Gastroesophageal sphincter (tissue), 4 donors: ENCODE measurements around the gene EVA1A. TPM values are rescaled to one million over a fixed set of nuclear protein-coding genes. Genes with fewer than 3 reads are reported as not detected.

Source experiments
- ATAC-seq: fragments of 150-250 bp; one replicate; pipeline ENCODE4 v1.9.1; 2016; ENCODE audit warnings: mild to moderate bottlenecking, moderate library complexity
- H3K27ac ChIP-seq, 4 donors: fragments of 200-600 bp; sonication (generic) in 3 of 4; 1 replicate in 3 of 4; 2 replicates in 1 of 4; pipeline ENCODE4 v1.5.1; 2016 to 2019
- H3K27me3 ChIP-seq: fragments of 200-600 bp; sonication (generic); one replicate; pipeline ENCODE4 v1.5.1; 2019
- H3K36me3 ChIP-seq, 2 donors: fragments of 200-600 bp; sonication (generic); one replicate each; pipeline ENCODE4 v1.5.1; 2019; ENCODE audit warnings: control low read depth in 1 of 2
- H3K4me1 ChIP-seq, 3 donors: fragments of 200-600 bp; sonication (generic); 1 replicate in 2 of 3; 2 replicates in 1 of 3; pipeline ENCODE4 v1.5.1; 2016 to 2019; ENCODE audit warnings: control low read depth in 2 of 3
- H3K4me3 ChIP-seq, 2 donors: fragments of 200-600 bp; sonication (generic); one replicate each; pipeline ENCODE4 v1.5.1; 2019; ENCODE audit warnings: mild to moderate bottlenecking in 1 of 2, moderate library complexity in 1 of 2
- H3K9me3 ChIP-seq, 3 donors: fragments of 200-600 bp; sonication (generic); one replicate each; pipeline ENCODE4 v1.5.1; 2017 to 2019; ENCODE audit warnings: control low read depth in 2 of 3
- CTCF ChIP-seq, 4 experiments: fragments of 200-600 bp in 2 of 4; fragments of 450-650 bp in 2 of 4; sonication (generic) in 1 of 4; IDR thresholded peaks; one replicate each; pipeline ENCODE4 v1.5.1; 2017 to 2019; ENCODE audit warnings: antibody characterized with exemption in 4 of 4, mild to moderate bottlenecking in 2 of 4, moderate library complexity in 2 of 4
- EP300 ChIP-seq: sonication (generic); formaldehyde crosslinking; IDR thresholded peaks from one replicate; pipeline ENCODE4 v1.6.1; 2017; ENCODE audit warnings: antibody characterized with exemption, mild to moderate bottlenecking
- POLR2A ChIP-seq, 2 donors: fragments of 450-650 bp; IDR thresholded peaks; one replicate each; pipeline ENCODE4 v1.6.1; 2017; ENCODE audit warnings: antibody characterized with exemption in 2 of 2, mild to moderate bottlenecking in 2 of 2, moderate library complexity in 1 of 2
- POLR2AphosphoS5 ChIP-seq: sonication (generic); formaldehyde crosslinking; IDR thresholded peaks from one replicate; pipeline ENCODE4 v1.6.1; 2017; ENCODE audit warnings: antibody characterized with exemption
- WGBS, 2 donors: methylation state at CpG; one replicate each; pipeline ENCODE4 v1.1.5; 2018; ENCODE audit warnings: low coverage in 1 of 2; 5-methylcytosine and 5-hydroxymethylcytosine counted together
- total RNA-seq, 4 donors: library from RNA; depleted of rRNA; stranded (reverse); fragments of >200 nt; gene quantifications; one replicate each; pipeline ENCODE4 v1.1.0, GENCODE V29; 2016

EVA1A gene
- total RNA-seq, 4 donors from 2014 or later = 0.74 TPM; not detected in 3

- no peak overlapping the region for H3K4me3 ChIP-seq
- TF ChIP-seq EP300 = no peak
- TF ChIP-seq POLR2A (IDR thresholded peaks at IDR 0.05) = no peak
- TF ChIP-seq POLR2AphosphoS5 = no peak
- no peak for TF ChIP-seq CTCF (IDR thresholded peaks at IDR 0.05)
- H3K36me3 ChIP-seq = no peaks in the 10 kb centered on the region
- ATAC-seq = no peak
- H3K27ac ChIP-seq = no peak overlapping the region
- H3K9me3 ChIP-seq = no peaks in the 10 kb centered on the region
- no peaks in the 10 kb centered on the region for H3K4me1 ChIP-seq
- H3K27me3 ChIP-seq = no peaks in the 10 kb centered on the region
Observed at GRCh38 chr2:75526842-75527241, 33.9 kb downstream of the EVA1A start.

- H3K4me1 ChIP-seq = no peaks in the 10 kb centered on the region
- WGBS, 2 donors = 85 to 89% methylated on average over 4 to 5 of the region's 5 CpGs
- H3K27ac ChIP-seq = no peak overlapping the region
- no peak for ATAC-seq
- no peaks in the 10 kb centered on the region for H3K36me3 ChIP-seq
- no peak for TF ChIP-seq EP300
- no peak overlapping the region for H3K4me3 ChIP-seq
- H3K9me3 ChIP-seq = no peaks in the 10 kb centered on the region
- H3K27me3 ChIP-seq = no peaks in the 10 kb centered on the region
Observed at GRCh38 chr2:75525434-75526310, 35.1 kb downstream of the EVA1A start.

GRCh38 chr2:75524276-75524911 is 36.3 kb downstream of the EVA1A start:
- Histone ChIP-seq H3K27ac (no peak overlapping the region), H3K27me3 (no peaks in the 10 kb centered on the region), H3K9me3 (no peaks in the 10 kb centered on the region), H3K36me3 (no peaks in the 10 kb centered on the region), H3K4me1 (no peaks in the 10 kb centered on the region), H3K4me3 (no peak overlapping the region)
- 71 to 80% methylated on average over 1 to 2 of the region's 2 CpGs for WGBS, 2 donors
- ATAC-seq = no peak
- TF ChIP-seq POLR2A (IDR thresholded peaks at IDR 0.05) (no peak), EP300 (no peak), POLR2AphosphoS5 (no peak), CTCF (IDR thresholded peaks at IDR 0.05) (no peak)

GRCh38 chr2:75523313-75524275 is 37.1 kb downstream of the EVA1A start:
- WGBS, 2 donors = 85% methylated on average over 4 of the region's 6 CpGs
- ATAC-seq = no peak

More at GRCh38 chr2:75523313-75524275, 37.1 kb downstream of the EVA1A start:
- no peaks in the 10 kb centered on the region for H3K9me3 ChIP-seq
- no peak overlapping the region for H3K4me3 ChIP-seq
- no peaks in the 10 kb centered on the region for H3K36me3 ChIP-seq
- no peaks in the 10 kb centered on the region for H3K4me1 ChIP-seq
- TF ChIP-seq CTCF (IDR thresholded peaks at IDR 0.05) = no peak
- TF ChIP-seq POLR2A (IDR thresholded peaks at IDR 0.05) = no peak
- no peak for TF ChIP-seq EP300
- no peak for TF ChIP-seq POLR2AphosphoS5
- no peak overlapping the region for H3K27ac ChIP-seq
- H3K27me3 ChIP-seq = peaks cover 5% of the 10 kb centered on the region
